ENCODE measurements around the gene SLN.

DNA sequence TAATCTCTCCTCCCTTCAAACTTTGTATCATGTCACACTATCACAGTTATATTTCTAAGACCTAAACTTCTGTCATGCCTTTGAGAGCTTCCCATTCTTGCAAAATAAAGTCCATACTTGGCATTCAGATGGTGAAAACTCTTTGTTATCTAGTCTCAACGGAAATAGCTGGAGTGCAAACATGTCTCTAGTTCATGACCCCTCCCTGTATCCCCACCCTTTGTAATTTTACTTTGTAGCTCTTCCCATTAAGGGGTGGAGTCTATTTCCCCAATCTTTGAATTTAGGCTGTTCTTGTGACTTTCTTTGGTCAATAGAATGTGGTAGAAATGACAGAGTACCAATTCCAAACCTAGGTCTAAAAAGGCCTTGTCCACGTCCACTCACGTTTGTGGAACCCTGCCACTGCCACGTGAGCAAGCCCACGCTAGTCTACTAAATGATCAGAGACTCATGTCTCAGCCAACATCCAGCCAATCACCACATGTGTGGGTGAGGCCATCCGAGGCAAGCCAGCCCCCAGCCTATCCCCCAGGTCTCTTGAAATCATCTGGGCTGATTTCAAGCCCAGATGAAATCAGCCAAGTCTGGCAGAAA, 23.4 kb downstream of the SLN start:
- TF ChIP-seq, protein P1, sequence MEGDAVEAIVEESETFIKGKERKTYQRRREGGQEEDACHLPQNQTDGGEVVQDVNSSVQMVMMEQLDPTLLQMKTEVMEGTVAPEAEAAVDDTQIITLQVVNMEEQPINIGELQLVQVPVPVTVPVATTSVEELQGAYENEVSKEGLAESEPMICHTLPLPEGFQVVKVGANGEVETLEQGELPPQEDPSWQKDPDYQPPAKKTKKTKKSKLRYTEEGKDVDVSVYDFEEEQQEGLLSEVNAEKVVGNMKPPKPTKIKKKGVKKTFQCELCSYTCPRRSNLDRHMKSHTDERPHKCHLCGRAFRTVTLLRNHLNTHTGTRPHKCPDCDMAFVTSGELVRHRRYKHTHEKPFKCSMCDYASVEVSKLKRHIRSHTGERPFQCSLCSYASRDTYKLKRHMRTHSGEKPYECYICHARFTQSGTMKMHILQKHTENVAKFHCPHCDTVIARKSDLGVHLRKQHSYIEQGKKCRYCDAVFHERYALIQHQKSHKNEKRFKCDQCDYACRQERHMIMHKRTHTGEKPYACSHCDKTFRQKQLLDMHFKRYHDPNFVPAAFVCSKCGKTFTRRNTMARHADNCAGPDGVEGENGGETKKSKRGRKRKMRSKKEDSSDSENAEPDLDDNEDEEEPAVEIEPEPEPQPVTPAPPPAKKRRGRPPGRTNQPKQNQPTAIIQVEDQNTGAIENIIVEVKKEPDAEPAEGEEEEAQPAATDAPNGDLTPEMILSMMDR (conservative IDR thresholded peaks at IDR 0.05; ENCODE audit: low read length): no peak
- no peak for TF ChIP-seq EZH2phosphoT487 (IDR thresholded peaks at IDR 0.05; ENCODE audit: borderline replicate concordance)

All from Loucy (cell line).